Spleen (tissue), 7 donors: Measurements from ENCODE around the gene ITFG1.

Source experiments
- CTCF ChIP-seq, 11 experiments: fragments of 200-600 bp in 7 of 11; fragments of 450-650 bp in 4 of 11; sonication (generic) in 4 of 11; IDR thresholded peaks in 8 of 11; conservative IDR thresholded peaks in 3 of 11; 1 replicate in 7 of 11; 2 replicates in 4 of 11; pipeline versions ENCODE4 v1.4.0 to v1.8.0; 2016 to 2021; ENCODE audit warnings: antibody characterized with exemption in 11 of 11, inconsistent platforms in 4 of 11, mild to moderate bottlenecking in 1 of 11
- POLR2A ChIP-seq, 3 donors: fragments of 450-650 bp; IDR thresholded peaks; one replicate each; pipeline ENCODE4 v1.5.1; 2017; ENCODE audit warnings: antibody characterized with exemption in 3 of 3, mild to moderate bottlenecking in 1 of 3
- donor health status: DM: no; HTN: no; CAD: no; lungs with moderate emphysema.
- donor health status: DM: no; HTN: no; CAD: no.
- donor health status: DM: no; HTN: no; CAD: no.

GRCh38 chr16:47278306-47278970 lies 182.4 kb downstream of the ITFG1 start:
- TF ChIP-seq POLR2A (IDR thresholded peaks at IDR 0.05) (no peak), CTCF (IDR thresholded peaks at IDR 0.05 in 8 of 11, conservative IDR thresholded peaks at IDR 0.05 in 3 of 11) (no peak)
